Memory B cell (primary cell): ENCODE measurements around the gene UNC79.

Experiments
- ATAC-seq: fragments of 150-1000 bp; cut with Tn5 transposase; 2 replicates; pipeline ENCODE4 v1.10.0; 2021; ENCODE audit warnings: low read depth, mild to moderate bottlenecking, moderate library complexity
- DNase-seq, 2 donors: peaks; one replicate each; pipeline ENCODE4 v3.0.0; 2022; ENCODE audit warnings: low spot score in 2 of 2
- H3K27ac Mint-ChIP-seq: one replicate; pipeline ENCODE4 v1.8.0; 2022; ENCODE audit warnings: mild to moderate bottlenecking, moderate library complexity, mixed read lengths
- H3K27me3 Mint-ChIP-seq: one replicate; pipeline ENCODE4 v1.8.0; 2022; ENCODE audit warnings: mixed read lengths
- H3K36me3 Mint-ChIP-seq: one replicate; pipeline ENCODE4 v1.8.0; 2022; ENCODE audit warnings: mild to moderate bottlenecking, mixed read lengths
- H3K4me1 Mint-ChIP-seq: one replicate; pipeline ENCODE4 v1.8.0; 2022; ENCODE audit warnings: mixed read lengths
- H3K4me3 Mint-ChIP-seq: one replicate; pipeline ENCODE4 v1.8.0; 2022; ENCODE audit warnings: mild to moderate bottlenecking, moderate library complexity, mixed read lengths
- H3K9me3 Mint-ChIP-seq: one replicate; pipeline ENCODE4 v1.8.0; 2022; ENCODE audit warnings: mixed read lengths

Gene UNC79

DNA sequence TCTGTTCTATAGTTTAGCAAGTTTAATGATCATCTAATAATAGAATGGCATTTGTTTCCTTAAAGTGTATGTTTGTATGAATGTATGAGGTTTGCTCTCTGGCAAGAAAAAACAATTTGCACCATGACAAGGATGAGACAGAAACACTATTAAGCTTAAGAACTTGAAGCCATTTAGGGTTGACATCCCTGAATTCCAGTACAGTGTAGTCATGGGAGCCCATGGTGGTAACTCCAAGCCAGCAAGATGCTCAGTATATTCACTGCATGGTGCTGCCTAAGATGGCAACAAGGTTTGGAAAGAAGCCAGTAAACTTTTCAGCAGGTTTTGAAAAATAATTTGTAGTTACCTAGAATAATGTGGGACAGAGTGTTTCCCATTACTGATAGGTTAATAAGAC lies 198.9 kb downstream of the UNC79 start:
- Mint-ChIP-seq H3K4me1 (no peaks in the 10 kb centered on the region), H3K27ac (no peak overlapping the region), H3K36me3 (peaks cover 1% of the 10 kb centered on the region), H3K9me3 (no peaks in the 10 kb centered on the region), H3K4me3 (no peak overlapping the region), H3K27me3 (peaks cover 12% of the 10 kb centered on the region)
- ATAC-seq (no peak), DNase-seq (no peak)

DNA sequence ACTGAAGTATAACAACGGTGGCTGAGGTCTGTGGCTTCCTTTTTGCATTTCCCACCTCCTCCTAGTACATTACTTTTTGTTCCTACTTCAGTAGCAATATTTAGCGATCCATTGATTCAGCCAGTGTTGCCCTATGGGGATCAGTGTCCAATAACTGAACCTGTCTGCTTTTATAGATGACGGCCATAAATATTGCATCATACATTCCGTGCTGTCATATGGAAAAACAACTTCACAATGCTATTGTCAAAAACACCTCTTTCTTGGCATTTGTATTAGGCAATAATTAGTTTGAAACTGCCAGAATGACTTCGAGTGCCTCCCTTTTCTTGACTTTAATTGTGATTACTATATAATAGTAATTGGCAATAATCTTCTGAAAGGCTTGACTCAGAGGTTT lies 208.1 kb downstream of the UNC79 start:
- Mint-ChIP-seq H3K4me3 (no peak overlapping the region), H3K27me3 (peaks cover 20% of the 10 kb centered on the region), H3K36me3 (peaks cover 2% of the 10 kb centered on the region), H3K27ac (no peak overlapping the region), H3K9me3 (no peaks in the 10 kb centered on the region), H3K4me1 (peaks cover 3% of the 10 kb centered on the region)
- ATAC-seq = no peak
- no peak for DNase-seq

DNA sequence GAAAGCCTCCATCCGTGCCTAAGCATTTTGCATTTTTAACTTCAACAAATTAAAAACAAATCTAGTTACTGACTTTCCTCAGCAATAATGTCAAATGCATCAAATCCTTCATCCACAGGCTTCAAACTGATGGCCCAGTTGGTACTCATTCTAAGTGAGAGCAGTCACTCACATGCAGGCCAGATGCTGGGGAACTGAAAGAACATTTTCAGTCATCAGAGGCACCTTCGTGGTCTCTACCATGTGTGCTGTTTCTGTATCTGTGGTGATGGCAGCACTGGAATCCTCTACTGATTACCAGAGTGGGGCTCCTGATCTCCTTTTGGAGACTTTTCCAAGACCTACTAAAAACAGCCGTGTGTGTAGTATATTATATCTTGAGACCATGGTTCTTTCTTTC lies 212.4 kb downstream of the UNC79 start:
- H3K4me3 Mint-ChIP-seq = no peak overlapping the region

DNA sequence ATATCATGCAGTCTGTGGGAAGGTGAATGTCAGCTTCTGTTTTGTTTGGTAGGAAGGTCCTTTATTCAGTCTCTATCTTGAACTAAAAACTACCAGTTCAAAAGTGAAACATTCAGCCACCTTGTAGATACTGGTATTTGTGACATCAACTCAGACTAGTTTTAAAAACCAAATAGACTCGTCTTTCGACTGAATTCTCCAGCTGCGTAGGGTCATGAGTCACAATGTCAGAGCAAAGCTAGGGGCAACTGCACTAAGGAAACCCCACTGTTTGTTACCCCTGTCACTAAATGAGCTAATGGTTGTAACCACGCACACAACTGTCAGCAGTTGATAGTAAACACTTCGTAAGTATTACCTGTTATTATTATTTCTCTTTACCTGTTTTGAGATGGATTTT lies 212.9 kb downstream of the UNC79 start:
- peaks cover 17% of the 10 kb centered on the region for H3K27me3 Mint-ChIP-seq
- no peak overlapping the region for H3K27ac Mint-ChIP-seq
- peaks cover 4% of the 10 kb centered on the region for H3K36me3 Mint-ChIP-seq
- H3K4me3 Mint-ChIP-seq = no peak overlapping the region
- peaks cover 7% of the 10 kb centered on the region for H3K9me3 Mint-ChIP-seq
- no peak for ATAC-seq
- DNase-seq = no peak
- no peaks in the 10 kb centered on the region for H3K4me1 Mint-ChIP-seq

More for the DNA sequence above, 212.4 kb downstream of the UNC79 start:
- peaks cover 18% of the 10 kb centered on the region for H3K27me3 Mint-ChIP-seq
- H3K36me3 Mint-ChIP-seq = peaks cover 4% of the 10 kb centered on the region
- peaks cover 5% of the 10 kb centered on the region for H3K9me3 Mint-ChIP-seq
- ATAC-seq (no peak), DNase-seq (no peak)
- no peak overlapping the region for H3K27ac Mint-ChIP-seq
- no peaks in the 10 kb centered on the region for H3K4me1 Mint-ChIP-seq

DNA sequence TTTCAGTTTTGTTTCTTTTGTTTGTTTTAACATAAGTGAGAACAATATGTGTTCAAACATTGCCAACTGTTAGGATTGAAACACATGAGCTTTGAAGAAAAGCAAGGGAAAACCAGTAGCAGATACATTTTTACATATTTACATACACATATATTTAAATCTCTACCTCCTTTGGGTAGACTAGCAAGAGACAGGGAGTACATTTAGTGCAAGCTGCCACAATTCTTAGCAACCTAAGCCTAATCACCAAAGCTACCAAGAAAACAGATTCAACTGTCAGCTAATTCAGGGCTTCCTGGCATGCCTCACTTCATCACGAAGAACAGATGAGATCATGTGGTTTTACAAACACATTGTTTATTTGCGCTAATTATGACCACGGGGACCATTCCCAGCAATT lies 214.5 kb downstream of the UNC79 start:
- Mint-ChIP-seq H3K9me3 (peaks cover 7% of the 10 kb centered on the region), H3K27ac (no peak overlapping the region), H3K4me3 (no peak overlapping the region), H3K36me3 (peaks cover 4% of the 10 kb centered on the region), H3K4me1 (no peaks in the 10 kb centered on the region), H3K27me3 (peaks cover 12% of the 10 kb centered on the region)
- ATAC-seq = no peak
- no peak for DNase-seq

DNA sequence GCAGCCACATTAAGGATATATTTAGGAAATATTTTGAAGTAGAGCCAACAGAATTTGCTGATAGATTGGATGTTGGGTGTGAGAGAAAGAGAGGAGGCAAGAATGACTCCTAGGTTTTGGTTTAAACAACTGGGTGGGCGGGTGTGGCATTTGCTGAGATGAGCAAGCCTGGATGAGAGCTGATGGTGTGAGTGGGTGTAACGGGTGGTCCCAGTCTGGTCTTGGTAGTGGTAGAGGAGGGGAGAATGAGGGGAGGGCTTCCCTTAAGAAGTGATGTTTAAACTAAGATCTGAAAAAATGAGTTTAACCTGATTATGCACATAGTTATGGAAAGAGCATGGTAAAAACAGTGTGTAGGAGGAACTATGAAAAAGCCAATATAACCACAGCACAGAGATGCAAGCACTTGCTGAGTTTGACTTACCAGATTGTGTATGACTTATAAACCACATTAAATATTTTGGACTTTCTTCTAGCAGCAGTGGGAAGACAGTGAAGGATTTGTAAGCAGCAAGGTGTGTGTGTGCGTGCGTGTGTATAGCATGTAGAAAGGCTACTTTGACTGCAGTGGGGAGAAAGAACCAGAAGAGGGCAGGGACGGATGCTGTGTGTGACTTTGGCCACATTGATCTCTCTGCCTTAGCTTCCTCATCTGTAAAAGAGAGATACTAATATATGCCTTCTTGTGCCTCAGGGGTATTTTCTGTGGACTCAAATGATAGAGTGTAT lies 217.9 kb downstream of the UNC79 start:
- Mint-ChIP-seq H3K27me3 (peaks cover 5% of the 10 kb centered on the region), H3K4me1 (no peaks in the 10 kb centered on the region), H3K36me3 (peaks cover 1% of the 10 kb centered on the region), H3K9me3 (peaks cover 7% of the 10 kb centered on the region), H3K4me3 (no peak overlapping the region), H3K27ac (no peak overlapping the region)
- ATAC-seq (peak; percentile 43), DNase-seq (no peak)

DNA sequence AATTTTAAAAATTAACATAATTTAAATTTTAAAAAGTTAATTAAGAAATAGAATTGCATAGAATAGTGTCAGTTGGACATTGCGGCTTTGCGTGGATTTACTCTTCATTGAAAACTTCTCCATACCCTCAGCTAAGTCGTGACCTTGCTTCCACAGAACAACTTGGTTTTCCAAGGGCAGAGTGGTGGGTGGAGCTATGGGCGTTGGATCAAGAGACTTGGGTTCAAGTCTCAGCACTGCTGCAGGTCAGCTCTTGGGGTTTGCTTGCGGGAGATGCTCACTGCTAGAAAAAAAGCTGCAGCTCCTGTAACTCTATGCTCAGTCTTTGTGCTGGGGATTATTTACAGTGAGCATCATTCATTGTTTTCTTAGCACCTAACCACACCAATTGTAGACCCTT lies 223.9 kb downstream of the UNC79 start:
- no peak overlapping the region for H3K27ac Mint-ChIP-seq
- H3K4me1 Mint-ChIP-seq = no peaks in the 10 kb centered on the region
- no peak overlapping the region for H3K4me3 Mint-ChIP-seq
- H3K9me3 Mint-ChIP-seq = peaks cover 1% of the 10 kb centered on the region
- ATAC-seq (no peak), DNase-seq (no peak)
- H3K36me3 Mint-ChIP-seq = no peaks in the 10 kb centered on the region
- H3K27me3 Mint-ChIP-seq = peaks cover 7% of the 10 kb centered on the region

DNA sequence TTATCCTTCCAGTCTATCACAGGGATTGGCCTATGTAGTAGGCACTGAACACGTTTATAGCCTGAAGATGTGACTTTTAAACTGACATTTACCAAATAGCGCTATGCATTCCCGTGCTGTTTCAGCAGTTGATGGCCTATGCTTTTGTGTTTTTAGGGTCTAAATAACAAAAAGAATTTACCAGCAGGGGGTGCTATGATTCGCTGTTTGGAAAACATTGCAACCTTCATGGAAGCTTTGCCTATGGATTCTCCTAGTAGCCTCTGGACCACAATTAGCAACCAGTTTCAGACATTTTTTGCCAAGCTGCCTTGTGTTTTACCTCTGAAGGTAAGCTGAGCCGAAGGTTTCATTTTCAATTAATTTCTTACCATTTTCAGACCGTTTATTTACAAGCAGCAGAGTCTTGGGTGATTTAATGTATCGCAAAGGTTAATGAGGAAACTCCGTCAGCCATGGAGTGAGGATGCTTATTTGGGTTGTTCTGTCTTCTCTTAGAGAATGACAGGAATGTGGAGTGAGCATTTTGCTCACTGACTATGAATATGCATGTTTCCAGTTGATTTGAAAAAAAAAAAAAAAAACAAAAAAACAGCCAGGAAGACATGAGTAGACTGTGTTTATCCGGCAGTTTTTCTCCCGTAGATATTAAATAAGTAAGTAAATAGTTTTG lies 224.5 kb downstream of the UNC79 start:
- H3K27ac Mint-ChIP-seq = no peak overlapping the region
- H3K9me3 Mint-ChIP-seq = peaks cover 1% of the 10 kb centered on the region
- H3K27me3 Mint-ChIP-seq = peaks cover 7% of the 10 kb centered on the region
- H3K4me1 Mint-ChIP-seq = no peaks in the 10 kb centered on the region
- H3K4me3 Mint-ChIP-seq = no peak overlapping the region
- ATAC-seq (no peak), DNase-seq (no peak)
- H3K36me3 Mint-ChIP-seq = no peaks in the 10 kb centered on the region

DNA sequence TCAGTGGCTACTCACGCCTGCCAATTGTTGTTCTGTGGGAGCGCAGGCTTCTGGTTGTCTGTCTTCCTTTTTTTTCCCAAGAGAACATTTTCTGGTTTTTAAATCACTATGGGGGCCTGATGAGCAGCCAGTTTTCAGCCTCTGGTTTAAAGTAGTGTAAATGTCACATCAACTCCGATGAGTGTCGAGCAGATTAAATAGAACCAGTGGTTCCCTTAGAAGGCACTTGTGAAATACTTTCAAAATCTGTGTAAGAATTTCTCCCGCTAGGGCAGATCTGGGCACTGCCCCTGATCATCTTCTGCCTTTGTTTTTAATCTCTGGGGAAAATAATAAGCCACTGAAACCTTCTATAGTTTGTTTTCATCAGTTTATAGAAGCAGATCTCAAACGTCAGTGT lies 227.1 kb downstream of the UNC79 start:
- no peak overlapping the region for H3K4me3 Mint-ChIP-seq
- ATAC-seq = no peak
- DNase-seq = no peak
- no peak overlapping the region for H3K27ac Mint-ChIP-seq
- no peaks in the 10 kb centered on the region for H3K4me1 Mint-ChIP-seq
- peaks cover 1% of the 10 kb centered on the region for H3K9me3 Mint-ChIP-seq
- H3K36me3 Mint-ChIP-seq = no peaks in the 10 kb centered on the region
- peaks cover 7% of the 10 kb centered on the region for H3K27me3 Mint-ChIP-seq

DNA sequence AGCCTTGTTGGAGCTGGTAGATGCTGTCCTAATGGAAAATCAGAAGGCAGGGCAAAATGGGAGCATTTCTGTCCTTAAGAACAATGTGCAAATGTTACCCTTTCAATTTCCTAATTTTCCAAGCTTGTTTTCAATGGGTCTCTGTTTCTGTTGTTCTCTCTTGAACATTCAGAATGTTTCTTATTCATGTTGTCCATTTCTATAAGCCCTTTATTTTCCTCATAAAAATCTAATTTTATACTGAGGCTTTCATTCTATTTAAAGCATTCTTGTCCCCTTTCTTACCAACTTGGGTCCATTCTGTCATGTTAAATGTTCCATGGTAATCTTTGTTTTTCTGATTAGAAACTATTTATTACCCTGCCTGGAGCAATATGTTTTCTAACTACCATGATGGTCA lies 232.6 kb downstream of the UNC79 start:
- peaks cover 13% of the 10 kb centered on the region for H3K9me3 Mint-ChIP-seq

DNA sequence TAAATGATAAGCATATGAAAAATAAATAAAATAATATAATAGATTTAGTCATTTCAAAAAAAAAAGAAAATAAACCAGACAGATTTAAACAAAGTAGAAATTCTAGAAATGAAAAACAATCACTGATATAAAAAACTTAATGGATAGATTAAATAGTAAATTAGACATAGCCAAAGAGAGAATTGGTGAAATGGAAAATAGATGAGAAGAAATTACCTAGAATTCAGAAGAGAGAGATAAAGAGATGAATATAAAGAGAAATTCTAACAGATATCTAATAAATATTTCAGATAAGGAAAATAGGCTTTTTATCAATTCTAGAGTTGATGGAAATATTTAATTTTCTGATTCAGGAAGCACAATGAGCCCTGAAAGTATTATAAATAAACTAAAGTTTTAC lies 234.4 kb downstream of the UNC79 start:
- H3K4me3 Mint-ChIP-seq = no peak overlapping the region
- ATAC-seq = no peak
- no peak for DNase-seq
- peaks cover 5% of the 10 kb centered on the region for H3K27me3 Mint-ChIP-seq
- H3K9me3 Mint-ChIP-seq = peaks cover 11% of the 10 kb centered on the region
- H3K27ac Mint-ChIP-seq = no peak overlapping the region
- H3K4me1 Mint-ChIP-seq = no peaks in the 10 kb centered on the region
- H3K36me3 Mint-ChIP-seq = peaks cover 2% of the 10 kb centered on the region

More for the DNA sequence above, 232.6 kb downstream of the UNC79 start:
- H3K4me3 Mint-ChIP-seq = no peak overlapping the region
- ATAC-seq (no peak), DNase-seq (no peak)
- no peaks in the 10 kb centered on the region for H3K4me1 Mint-ChIP-seq
- peaks cover 7% of the 10 kb centered on the region for H3K27me3 Mint-ChIP-seq
- peaks cover 2% of the 10 kb centered on the region for H3K36me3 Mint-ChIP-seq
- H3K27ac Mint-ChIP-seq = no peak overlapping the region

DNA sequence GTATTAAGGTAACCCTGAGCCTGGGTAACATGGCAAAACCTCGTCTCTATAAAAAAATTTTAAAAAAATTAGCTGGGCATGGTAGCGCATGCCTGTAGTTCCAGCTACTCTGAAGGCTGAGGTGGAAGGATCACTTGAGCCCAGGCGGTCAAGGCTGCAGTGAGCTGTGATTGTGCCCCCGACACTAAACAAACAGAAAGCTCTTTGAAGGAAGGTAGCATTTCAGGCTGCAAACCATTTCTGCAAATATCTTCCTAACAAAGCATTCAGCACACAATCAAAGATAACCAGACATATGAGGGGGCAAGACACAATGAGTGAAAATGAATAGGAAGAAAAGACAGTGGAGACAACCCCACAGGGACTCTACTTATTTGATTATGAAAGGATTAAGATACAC lies 238.9 kb downstream of the UNC79 start:
- Mint-ChIP-seq H3K36me3 (peaks cover 2% of the 10 kb centered on the region), H3K4me3 (no peak overlapping the region), H3K27ac (no peak overlapping the region), H3K4me1 (no peaks in the 10 kb centered on the region), H3K27me3 (peaks cover 7% of the 10 kb centered on the region), H3K9me3 (peaks cover 9% of the 10 kb centered on the region)
- ATAC-seq (no peak), DNase-seq (no peak)

DNA sequence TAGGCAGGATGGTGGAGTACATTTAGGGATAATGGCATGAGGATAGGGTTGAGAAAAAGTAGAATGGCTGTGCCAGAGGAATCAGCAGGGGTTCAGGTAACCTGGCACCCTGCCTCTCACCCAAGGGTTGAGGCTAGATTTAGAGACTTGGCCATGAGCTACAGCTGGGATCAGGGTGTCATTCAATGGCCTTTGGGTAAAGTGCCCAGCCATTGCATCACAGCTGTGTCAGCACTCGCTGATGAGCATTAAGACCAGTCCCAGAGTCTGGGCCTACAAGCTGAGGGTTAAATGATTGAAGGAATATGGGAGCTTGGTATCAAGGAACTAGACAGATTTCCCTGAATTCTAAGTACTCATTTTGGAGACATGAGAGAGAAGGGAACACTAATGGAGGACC lies 243.6 kb downstream of the UNC79 start:
- no peaks in the 10 kb centered on the region for H3K9me3 Mint-ChIP-seq
- H3K36me3 Mint-ChIP-seq = no peaks in the 10 kb centered on the region
- no peak overlapping the region for H3K4me3 Mint-ChIP-seq
- DNase-seq (no peak), ATAC-seq (no peak)
- peaks cover 4% of the 10 kb centered on the region for H3K27me3 Mint-ChIP-seq
- H3K27ac Mint-ChIP-seq = no peak overlapping the region
- no peaks in the 10 kb centered on the region for H3K4me1 Mint-ChIP-seq

DNA sequence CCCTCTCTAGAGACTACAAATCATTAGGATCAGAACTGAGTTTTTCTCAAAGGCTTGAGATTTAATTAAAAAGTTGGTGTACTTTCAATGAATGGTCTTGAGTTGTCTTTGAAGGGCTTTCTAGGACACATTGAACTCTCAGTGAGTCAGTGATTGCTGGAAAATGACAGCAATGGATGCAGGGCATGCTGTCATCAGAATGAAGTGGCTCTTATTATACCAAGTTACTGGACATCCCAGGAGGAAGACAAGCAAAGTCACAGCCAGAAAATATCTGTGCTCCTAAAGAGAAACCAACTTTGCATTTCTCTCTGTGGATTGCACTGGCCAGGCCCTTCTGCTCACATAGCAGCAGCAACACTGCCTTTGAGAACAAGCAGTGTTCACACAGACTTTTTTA lies 244.9 kb downstream of the UNC79 start:
- H3K27me3 Mint-ChIP-seq = peaks cover 2% of the 10 kb centered on the region
- H3K4me1 Mint-ChIP-seq = no peaks in the 10 kb centered on the region
- H3K36me3 Mint-ChIP-seq = no peaks in the 10 kb centered on the region
- DNase-seq (no peak), ATAC-seq (no peak)
- H3K9me3 Mint-ChIP-seq = no peaks in the 10 kb centered on the region
- H3K27ac Mint-ChIP-seq = no peak overlapping the region
- no peak overlapping the region for H3K4me3 Mint-ChIP-seq
